HFFc6 (cell line): ENCODE data around the gene GPR107. TPM values are rescaled to one million over a fixed set of nuclear protein-coding genes. Genes with fewer than 3 reads are reported as not detected.

Experiments
- DNase-seq: peaks from one replicate; pipeline ENCODE4 v3.0.0-alpha.2; 2018
- H3K27ac Mint-ChIP-seq: 2 replicates; pipeline ENCODE4 v1.8.0; 2020; ENCODE audit warnings: mild to moderate bottlenecking, mixed read lengths
- H3K27me3 Mint-ChIP-seq: 2 replicates; pipeline ENCODE4 v1.8.0; 2021; ENCODE audit warnings: mild to moderate bottlenecking, moderate library complexity, mixed read lengths; ENCODE audit not compliant: insufficient read depth
- H3K36me3 Mint-ChIP-seq: 2 replicates; pipeline ENCODE4 v1.8.0; 2021; ENCODE audit warnings: low read depth, mixed read lengths
- H3K4me1 Mint-ChIP-seq: 2 replicates; pipeline ENCODE4 v1.8.0; 2020; ENCODE audit warnings: low read depth, mixed read lengths
- H3K4me3 Mint-ChIP-seq: 2 replicates; pipeline ENCODE4 v1.8.0; 2020; ENCODE audit warnings: mild to moderate bottlenecking, moderate library complexity, mixed read lengths
- H3K9me3 Mint-ChIP-seq: 2 replicates; pipeline ENCODE4 v1.8.0; 2020; ENCODE audit warnings: mild to moderate bottlenecking, mixed read lengths
- CTCF ChIP-seq: fragments of 200-600 bp; sonication (generic); IDR thresholded peaks from 2 replicates; pipeline ENCODE4 v1.5.0; 2021; ENCODE audit warnings: antibody characterized with exemption, mild to moderate bottlenecking
- total RNA-seq, 6 experiments: library from RNA; stranded (reverse); fragmentation: NEBNext Ultra II Directional; extraction: Animal tissue kit (Norgen Biotek cat#: 25700); gene quantifications; 2 replicates in 1 of 6; 3 replicates in 5 of 6; pipeline ENCODE4 v1.2.3, GENCODE V29; 2021

Gene GPR107
- total RNA-seq, 6 experiments from 2014 or later = 44.9 to 51.2 (median 48.5) TPM

DNA sequence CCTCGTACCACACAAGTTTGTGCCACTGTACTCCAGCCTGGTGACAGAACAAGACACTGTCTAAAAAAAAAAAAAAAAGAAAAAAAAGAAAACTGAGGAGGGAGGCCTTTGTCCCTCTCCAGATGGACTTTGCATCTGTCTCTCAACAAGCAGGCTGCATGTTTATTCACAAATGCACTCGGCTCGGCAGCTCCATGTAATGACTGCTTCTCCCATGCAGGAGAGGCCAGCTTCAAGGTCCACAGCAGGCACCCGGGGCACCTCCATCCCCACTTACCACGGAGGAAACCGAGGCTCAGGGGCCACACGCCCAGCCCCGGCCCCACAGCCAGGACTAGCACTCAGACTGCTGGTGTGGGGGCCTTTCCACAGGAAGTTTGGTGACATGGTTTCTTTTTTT is 105.4 kb downstream of the GPR107 start:
- H3K4me3 Mint-ChIP-seq = no peak overlapping the region
- H3K27me3 Mint-ChIP-seq = peaks cover 2% of the 10 kb centered on the region; the same call in 1 of the 2 replicates
- H3K4me1 Mint-ChIP-seq = no peaks in the 10 kb centered on the region
- H3K27ac Mint-ChIP-seq = no peak overlapping the region
- no peak for DNase-seq
- TF ChIP-seq CTCF = no peak
- no peaks in the 10 kb centered on the region for H3K36me3 Mint-ChIP-seq
- no peaks in the 10 kb centered on the region for H3K9me3 Mint-ChIP-seq

DNA sequence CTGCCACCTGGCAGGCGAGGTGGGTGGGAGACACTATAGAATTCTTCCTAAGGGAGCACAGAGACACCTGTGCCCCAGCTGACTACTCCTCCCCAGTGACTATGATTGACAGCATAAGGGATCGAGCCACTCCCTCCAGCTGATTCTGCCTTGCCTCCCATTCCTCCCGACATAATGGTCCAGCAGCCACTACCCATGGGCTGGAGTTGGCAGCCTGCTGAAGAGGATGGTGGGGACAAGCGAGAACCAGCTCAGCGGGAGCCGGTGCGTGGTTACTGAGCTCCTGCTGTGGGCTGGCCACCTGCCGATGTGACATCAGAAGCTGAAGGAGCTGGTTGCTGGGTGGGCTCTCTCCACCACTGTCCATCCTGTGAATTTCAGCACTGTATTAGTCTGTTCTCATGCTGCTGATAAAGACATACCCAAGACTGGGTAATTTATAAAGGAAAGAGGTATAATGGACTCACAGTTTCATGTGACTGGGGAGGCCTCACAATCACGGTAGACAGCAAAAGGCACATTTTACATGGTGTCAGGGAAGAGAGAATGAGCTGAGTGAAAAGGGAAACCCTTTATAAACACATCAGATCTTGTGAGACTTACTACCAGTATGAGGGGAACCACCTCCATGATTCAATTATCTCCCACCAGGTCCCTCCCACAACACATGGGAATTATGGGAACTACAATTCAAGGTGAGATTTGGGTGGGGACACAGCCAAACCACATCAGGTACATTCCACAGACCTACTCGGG is 106.4 kb downstream of the GPR107 start:
- Mint-ChIP-seq H3K4me3 (no peak overlapping the region), H3K27me3 (peaks cover 4% of the 10 kb centered on the region; the same call in 1 of the 2 replicates), H3K4me1 (no peaks in the 10 kb centered on the region), H3K9me3 (no peaks in the 10 kb centered on the region), H3K27ac (no peak overlapping the region), H3K36me3 (no peaks in the 10 kb centered on the region)
- no peak for DNase-seq
- no peak for TF ChIP-seq CTCF

GRCh38 chr9:130160862-130161470 is 107.3 kb downstream of the GPR107 start:
- no peak for DNase-seq
- H3K36me3 Mint-ChIP-seq = no peaks in the 10 kb centered on the region
- no peaks in the 10 kb centered on the region for H3K9me3 Mint-ChIP-seq
- no peak for TF ChIP-seq CTCF
- no peaks in the 10 kb centered on the region for H3K4me1 Mint-ChIP-seq
- no peak overlapping the region for H3K4me3 Mint-ChIP-seq
- no peak overlapping the region for H3K27ac Mint-ChIP-seq
- peaks cover 4% of the 10 kb centered on the region; the same call in 1 of the 2 replicates for H3K27me3 Mint-ChIP-seq

- no peak for DNase-seq
- Mint-ChIP-seq H3K36me3 (no peaks in the 10 kb centered on the region), H3K27me3 (peaks cover 5% of the 10 kb centered on the region), H3K4me3 (no peak overlapping the region), H3K27ac (no peak overlapping the region), H3K4me1 (peaks cover 6% of the 10 kb centered on the region; the same call in 1 of the 2 replicates), H3K9me3 (no peaks in the 10 kb centered on the region)
- no peak for TF ChIP-seq CTCF
Measured at GRCh38 chr9:130165579-130165978, 111.9 kb downstream of the GPR107 start.

DNA sequence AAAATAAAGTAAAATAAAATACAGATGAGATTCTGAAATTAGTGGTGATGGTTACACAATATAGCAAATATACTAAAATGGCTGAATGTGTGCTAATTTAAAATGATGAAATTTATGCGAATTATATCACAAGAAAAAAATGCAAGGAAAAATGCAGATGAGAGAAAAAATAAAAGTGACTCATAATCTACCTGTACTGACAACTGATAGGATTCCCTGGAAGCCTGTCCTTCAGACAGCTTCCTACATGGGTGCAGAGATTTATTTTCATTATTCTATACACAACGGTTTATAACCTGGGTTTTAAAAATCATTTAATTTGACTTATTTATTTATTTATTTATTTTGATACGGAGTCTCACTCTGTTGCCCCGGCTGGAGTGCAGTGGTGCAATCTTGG is 112.7 kb downstream of the GPR107 start:
- DNase-seq = no peak
- H3K4me3 Mint-ChIP-seq = no peak overlapping the region

More for the DNA sequence above, 112.7 kb downstream of the GPR107 start:
- TF ChIP-seq CTCF = no peak
- Mint-ChIP-seq H3K4me1 (peaks cover 11% of the 10 kb centered on the region; the same call in 1 of the 2 replicates), H3K27me3 (peaks cover 5% of the 10 kb centered on the region), H3K27ac (no peak overlapping the region), H3K36me3 (no peaks in the 10 kb centered on the region), H3K9me3 (no peaks in the 10 kb centered on the region)
